Hepatocyte (in vitro differentiated cells): ENCODE results near the gene KDM5D.

ENCODE experiments used
- EZH2 ChIP-seq: fragments of 200-600 bp; sonication (generic); IDR thresholded peaks from 2 replicates; pipeline ENCODE4 v1.6.1; 2016; ENCODE audit warnings: antibody characterized with exemption, mild to moderate bottlenecking, borderline replicate concordance
- EZH2phosphoT487 ChIP-seq: fragments of 200-600 bp; sonication (generic); IDR thresholded peaks from one replicate; pipeline ENCODE4 v1.6.1; 2018; ENCODE audit warnings: antibody characterized with exemption, mild to moderate bottlenecking, low read depth, moderate library complexity; ENCODE audit not compliant: unreplicated experiment, severe bottlenecking
- TF ChIP-seq, protein P1 (sequence below): fragments of 200-600 bp; sonication (generic); IDR thresholded peaks from 2 replicates; pipeline ENCODE4 v1.5.1; 2016; ENCODE audit warnings: antibody characterized with exemption, mild to moderate bottlenecking; ENCODE audit not compliant: poor library complexity

DNA sequence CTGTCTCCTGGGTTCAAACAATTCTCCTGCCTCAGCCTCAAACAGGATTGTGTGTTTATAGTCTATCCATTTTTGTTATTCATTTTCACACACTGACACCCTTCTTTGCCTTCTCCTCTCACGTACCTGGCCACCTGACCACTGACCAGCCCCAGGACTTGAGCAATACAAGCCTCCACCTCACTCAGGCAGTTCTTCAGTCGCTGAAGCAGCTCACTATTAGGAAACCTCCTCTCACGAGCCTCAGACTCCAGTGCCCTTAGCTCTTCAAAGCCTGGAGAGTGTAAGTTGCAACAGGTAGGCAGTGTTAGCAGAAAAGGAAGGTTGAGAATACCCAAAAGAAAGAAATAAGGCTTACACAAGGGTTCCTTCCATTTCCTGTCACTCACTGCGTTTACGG lies 29.3 kb downstream of the KDM5D start:
- TF ChIP-seq, protein P1, sequence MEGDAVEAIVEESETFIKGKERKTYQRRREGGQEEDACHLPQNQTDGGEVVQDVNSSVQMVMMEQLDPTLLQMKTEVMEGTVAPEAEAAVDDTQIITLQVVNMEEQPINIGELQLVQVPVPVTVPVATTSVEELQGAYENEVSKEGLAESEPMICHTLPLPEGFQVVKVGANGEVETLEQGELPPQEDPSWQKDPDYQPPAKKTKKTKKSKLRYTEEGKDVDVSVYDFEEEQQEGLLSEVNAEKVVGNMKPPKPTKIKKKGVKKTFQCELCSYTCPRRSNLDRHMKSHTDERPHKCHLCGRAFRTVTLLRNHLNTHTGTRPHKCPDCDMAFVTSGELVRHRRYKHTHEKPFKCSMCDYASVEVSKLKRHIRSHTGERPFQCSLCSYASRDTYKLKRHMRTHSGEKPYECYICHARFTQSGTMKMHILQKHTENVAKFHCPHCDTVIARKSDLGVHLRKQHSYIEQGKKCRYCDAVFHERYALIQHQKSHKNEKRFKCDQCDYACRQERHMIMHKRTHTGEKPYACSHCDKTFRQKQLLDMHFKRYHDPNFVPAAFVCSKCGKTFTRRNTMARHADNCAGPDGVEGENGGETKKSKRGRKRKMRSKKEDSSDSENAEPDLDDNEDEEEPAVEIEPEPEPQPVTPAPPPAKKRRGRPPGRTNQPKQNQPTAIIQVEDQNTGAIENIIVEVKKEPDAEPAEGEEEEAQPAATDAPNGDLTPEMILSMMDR: no peak
- TF ChIP-seq EZH2: no peak
- no peak for TF ChIP-seq EZH2phosphoT487
